ENCODE measurements around the gene THRB.

- TF ChIP-seq CTCF (IDR thresholded peaks at IDR 0.05; ENCODE audit: low read length): no peak
- TF ChIP-seq EZH2 (IDR thresholded peaks at IDR 0.05; ENCODE audit: borderline replicate concordance, low read length): no peak
These were observed 17.6 kb downstream of the THRB start for GRCh38 chr3:24476871-24477656.
